Raji (cell line): Measurements from ENCODE around the gene LRCH1.

Experiments used
- POLR2A ChIP-seq: IDR thresholded peaks from 2 replicates; pipeline ENCODE4 v1.6.1; 2011; ENCODE audit warnings: low read depth, low read length, control low read depth; ENCODE audit not compliant: insufficient read depth

LRCH1 gene

GRCh38 chr13:46627462-46627861 is 74.5 kb downstream of the LRCH1 start:
- TF ChIP-seq POLR2A, result no peak

GRCh38 chr13:46628622-46629365 is 75.8 kb downstream of the LRCH1 start:
- TF ChIP-seq POLR2A, result no peak

- TF ChIP-seq POLR2A, result no peak
These were observed 76.9 kb downstream of the LRCH1 start for GRCh38 chr13:46629811-46630413.

- no peak for TF ChIP-seq POLR2A
These were observed 77.6 kb downstream of the LRCH1 start for GRCh38 chr13:46630431-46631178.

- no peak for TF ChIP-seq POLR2A
These were observed 78.2 kb downstream of the LRCH1 start for GRCh38 chr13:46631179-46631542.

- no peak for TF ChIP-seq POLR2A
These were observed 79.2 kb downstream of the LRCH1 start for GRCh38 chr13:46632176-46632575.

GRCh38 chr13:46633416-46633815 is 80.4 kb downstream of the LRCH1 start:
- no peak for TF ChIP-seq POLR2A

GRCh38 chr13:46636451-46636850 is 83.5 kb downstream of the LRCH1 start:
- TF ChIP-seq POLR2A, result no peak

GRCh38 chr13:46637213-46637612 is 84.2 kb downstream of the LRCH1 start:
- TF ChIP-seq POLR2A, result no peak

GRCh38 chr13:46638262-46638661 is 85.3 kb downstream of the LRCH1 start:
- no peak for TF ChIP-seq POLR2A

GRCh38 chr13:46639033-46639981 is 86.3 kb downstream of the LRCH1 start:
- no peak for TF ChIP-seq POLR2A

- TF ChIP-seq POLR2A, result no peak
These were observed 87.9 kb downstream of the LRCH1 start for GRCh38 chr13:46640843-46641242.

GRCh38 chr13:46641274-46642081 is 88.5 kb downstream of the LRCH1 start:
- TF ChIP-seq POLR2A, result no peak

- no peak for TF ChIP-seq POLR2A
These were observed 89.3 kb downstream of the LRCH1 start for GRCh38 chr13:46642254-46642653.
